Measurements from ENCODE around the gene SLC5A11.

DNA sequence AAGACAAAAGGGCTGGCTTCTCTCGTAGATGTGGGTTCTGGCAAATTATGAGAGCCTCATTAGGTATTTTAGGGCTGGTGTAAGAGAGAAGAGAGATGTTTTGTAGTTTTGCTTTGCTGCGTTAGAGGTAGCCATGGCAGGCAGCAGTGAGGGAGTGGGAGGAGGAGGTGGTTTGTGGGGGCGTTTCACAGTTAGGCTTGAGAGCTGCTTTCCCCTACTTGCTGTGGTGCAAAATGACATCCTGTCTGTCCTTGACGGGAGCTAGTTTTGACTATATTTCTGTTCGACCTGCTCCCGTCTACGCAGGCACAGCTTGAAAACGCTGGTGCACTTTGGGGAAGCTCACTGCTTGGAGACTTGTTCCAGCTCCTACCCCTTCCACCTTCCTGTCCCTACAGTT lies 75.5 kb downstream of the SLC5A11 start:
- no peak for TF ChIP-seq CTCF (IDR thresholded peaks at IDR 0.05)
- no peak for TF ChIP-seq POLR2A (IDR thresholded peaks at IDR 0.05)

Data from body of pancreas (tissue), 4 donors.